ELR (cell line): ENCODE measurements around the gene DISP2.

Experiments
- DNase-seq: peaks from one replicate; pipeline ENCODE4 v3.0.0-alpha.2; 2015; ENCODE audit warnings: low read depth

Gene DISP2

GRCh38 chr15:40424483-40425115, 66.6 kb downstream of the DISP2 start:
- no peak for DNase-seq

DNA sequence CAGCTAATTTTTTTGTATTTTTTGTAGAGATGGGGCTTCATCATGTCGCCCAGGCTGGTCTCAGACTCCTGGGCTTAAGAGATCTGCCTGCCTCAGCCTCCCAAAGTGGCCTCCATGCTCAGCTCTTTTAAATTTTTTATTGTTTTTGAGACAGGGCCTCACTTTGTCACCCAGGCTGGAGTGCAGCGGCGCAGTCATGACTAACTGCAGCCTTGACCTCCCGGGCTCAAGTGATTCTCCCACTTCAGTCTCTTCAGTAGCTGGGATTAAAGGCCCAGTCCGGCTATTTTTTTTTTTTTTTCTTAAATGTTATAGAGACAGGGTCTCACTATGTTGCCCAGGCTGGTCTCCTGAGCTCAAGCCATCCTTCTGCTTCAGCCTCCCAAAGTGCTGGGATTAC, 67.7 kb downstream of the DISP2 start:
- DNase-seq = no peak

GRCh38 chr15:40427188-40427587, 69.2 kb downstream of the DISP2 start:
- no peak for DNase-seq

GRCh38 chr15:40428185-40428584, 70.2 kb downstream of the DISP2 start:
- no peak for DNase-seq
